Measurements from ENCODE around the gene RAET1E.
"Not testable (repeated sequence)": the region's sequence is repeated elsewhere in the genome, so short reads cannot be mapped to it uniquely, and the experiment has no call there.

RAET1E gene, protein sequence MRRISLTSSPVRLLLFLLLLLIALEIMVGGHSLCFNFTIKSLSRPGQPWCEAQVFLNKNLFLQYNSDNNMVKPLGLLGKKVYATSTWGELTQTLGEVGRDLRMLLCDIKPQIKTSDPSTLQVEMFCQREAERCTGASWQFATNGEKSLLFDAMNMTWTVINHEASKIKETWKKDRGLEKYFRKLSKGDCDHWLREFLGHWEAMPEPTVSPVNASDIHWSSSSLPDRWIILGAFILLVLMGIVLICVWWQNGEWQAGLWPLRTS

DNA sequence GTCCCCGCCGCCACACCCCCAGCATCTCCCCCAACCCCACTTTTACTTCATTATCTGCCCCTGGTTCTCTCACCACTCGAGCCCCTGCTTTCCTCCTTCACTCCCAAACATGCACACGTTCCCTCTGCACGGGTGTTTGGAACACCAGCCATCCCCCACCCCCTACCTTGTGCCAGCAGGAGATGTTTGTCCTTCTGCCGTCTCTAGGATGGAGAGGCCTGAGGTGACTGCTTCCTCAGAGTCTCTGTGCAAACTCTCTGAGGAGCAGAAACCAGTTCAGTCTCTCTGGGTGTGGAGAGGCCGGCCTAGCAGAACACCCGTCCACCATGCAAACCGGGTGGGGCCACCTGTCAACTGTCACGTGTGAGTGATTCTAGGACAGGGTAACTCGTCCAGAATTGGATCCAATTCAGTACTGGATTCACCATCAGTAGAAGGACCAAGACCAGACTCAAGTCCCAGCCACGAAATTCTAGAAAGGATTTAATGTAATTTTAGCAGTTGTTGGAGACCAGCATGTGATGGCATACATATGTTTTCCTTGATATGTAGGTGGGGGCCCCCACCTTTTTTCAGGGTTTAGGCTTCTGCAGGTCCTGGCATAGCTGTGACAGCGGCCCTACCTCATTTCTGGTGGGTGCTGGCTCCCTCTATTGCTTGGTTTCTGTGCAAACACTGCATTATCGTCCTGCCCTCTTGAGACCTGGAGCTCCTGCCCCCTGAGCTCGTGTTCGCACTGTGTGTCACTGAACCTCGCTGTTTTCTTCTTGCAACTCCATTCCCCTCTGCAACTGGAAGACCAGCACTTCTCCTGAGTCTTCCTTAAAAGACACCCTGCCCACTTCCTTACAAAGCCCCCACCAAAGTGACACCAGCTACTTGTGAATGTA lies at the start of gene RAET1E:
TSS of gene RAET1E (minus strand) at position 259 of the 890 bp plus-strand sequence. CDS start 7,212 bp downstream, outside the sequence.
- DNase-seq, result no peak

DNA sequence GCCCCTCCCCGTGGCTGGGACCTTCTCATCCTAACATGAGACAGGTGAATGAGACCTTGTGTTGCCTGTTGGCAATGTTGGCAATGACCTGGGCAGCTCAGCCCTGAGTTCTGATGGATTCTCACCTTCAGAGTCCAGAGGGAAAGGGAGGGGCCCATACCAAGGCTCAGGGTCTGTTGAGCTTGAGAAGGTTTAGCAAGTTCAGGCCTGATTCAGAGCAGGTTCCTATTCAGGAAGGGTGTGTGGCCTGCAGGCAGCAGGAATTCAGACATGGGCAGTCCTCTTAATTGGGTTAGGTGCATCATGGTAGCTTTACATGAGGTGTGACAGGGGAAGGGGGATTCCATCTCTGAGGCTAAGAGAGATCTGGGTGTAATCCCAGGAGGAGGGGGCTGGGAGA lies 49.6 kb upstream of the RAET1E start:
- not testable (repeated sequence) for DNase-seq

DNA sequence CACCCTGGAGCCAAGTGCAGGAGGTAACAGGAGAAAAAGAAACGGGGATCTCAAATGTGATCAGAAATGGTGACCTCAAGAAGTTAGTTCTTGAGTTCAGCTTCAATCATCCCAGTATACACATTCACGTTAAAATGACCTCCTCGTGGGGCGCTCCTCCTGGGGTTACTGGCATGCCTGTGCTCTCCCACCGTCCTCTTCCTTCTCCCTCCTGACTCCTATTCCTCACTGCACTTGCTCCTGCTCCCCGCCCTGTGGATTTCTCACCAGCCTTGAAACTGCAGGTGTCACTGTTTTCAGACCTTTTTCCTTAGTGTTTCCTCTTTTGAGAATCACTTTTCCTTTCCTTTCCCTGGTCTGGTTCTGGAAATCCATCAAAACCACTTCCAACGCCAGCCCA lies 48.7 kb upstream of the RAET1E start:
- not testable (repeated sequence) for DNase-seq

DNA sequence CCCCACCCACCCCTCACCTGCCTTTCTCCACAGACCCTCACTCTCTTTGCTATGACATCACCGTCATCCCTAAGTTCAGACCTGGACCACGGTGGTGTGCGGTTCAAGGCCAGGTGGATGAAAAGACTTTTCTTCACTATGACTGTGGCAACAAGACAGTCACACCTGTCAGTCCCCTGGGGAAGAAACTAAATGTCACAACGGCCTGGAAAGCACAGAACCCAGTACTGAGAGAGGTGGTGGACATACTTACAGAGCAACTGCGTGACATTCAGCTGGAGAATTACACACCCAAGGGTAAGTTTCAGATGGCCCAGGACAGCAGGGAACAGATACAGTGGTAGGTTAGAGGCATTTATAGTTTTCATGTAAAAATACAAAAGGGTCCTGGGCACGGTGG lies 47.4 kb upstream of the RAET1E start:
- DNase-seq, result not testable (repeated sequence)

DNA sequence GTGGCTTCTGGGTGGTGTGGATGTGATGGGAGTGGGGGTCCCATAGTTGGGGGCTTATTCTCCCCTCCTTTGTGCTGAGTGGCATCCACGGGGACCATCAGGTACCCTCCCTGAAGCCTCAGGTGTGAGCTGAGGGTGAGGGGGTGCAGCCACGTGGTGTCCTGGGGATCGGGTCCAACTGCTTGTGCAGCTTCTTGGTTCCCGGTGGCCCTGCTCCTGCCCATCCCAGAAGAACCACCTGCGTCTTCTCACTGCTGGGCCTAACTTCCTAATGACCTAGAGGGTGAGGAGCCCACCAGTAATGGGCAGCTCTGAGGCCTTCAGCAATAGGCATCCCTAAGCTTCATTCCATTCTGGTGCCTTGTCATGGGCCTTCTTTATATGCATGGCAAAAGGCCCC lies 45.4 kb upstream of the RAET1E start:
- not testable (repeated sequence) for DNase-seq

DNA sequence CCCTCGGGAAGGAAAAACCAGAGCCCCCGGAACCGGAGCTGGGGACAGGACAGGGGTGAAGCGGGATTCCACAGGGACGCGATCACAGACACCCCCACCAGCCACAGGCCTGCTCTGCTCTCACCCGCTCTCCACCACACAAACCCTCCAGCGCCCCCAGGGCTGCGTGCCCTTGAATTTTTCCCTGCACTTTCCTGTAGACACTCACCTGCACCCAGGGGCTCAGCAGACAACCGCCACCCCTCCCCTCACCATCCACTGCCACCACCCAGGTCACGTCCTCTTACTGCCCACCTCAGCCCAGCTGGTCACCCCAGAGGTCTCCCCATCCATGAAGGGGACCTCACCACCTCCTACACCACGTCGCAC lies 44.5 kb upstream of the RAET1E start:
- DNase-seq, result no peak

DNA sequence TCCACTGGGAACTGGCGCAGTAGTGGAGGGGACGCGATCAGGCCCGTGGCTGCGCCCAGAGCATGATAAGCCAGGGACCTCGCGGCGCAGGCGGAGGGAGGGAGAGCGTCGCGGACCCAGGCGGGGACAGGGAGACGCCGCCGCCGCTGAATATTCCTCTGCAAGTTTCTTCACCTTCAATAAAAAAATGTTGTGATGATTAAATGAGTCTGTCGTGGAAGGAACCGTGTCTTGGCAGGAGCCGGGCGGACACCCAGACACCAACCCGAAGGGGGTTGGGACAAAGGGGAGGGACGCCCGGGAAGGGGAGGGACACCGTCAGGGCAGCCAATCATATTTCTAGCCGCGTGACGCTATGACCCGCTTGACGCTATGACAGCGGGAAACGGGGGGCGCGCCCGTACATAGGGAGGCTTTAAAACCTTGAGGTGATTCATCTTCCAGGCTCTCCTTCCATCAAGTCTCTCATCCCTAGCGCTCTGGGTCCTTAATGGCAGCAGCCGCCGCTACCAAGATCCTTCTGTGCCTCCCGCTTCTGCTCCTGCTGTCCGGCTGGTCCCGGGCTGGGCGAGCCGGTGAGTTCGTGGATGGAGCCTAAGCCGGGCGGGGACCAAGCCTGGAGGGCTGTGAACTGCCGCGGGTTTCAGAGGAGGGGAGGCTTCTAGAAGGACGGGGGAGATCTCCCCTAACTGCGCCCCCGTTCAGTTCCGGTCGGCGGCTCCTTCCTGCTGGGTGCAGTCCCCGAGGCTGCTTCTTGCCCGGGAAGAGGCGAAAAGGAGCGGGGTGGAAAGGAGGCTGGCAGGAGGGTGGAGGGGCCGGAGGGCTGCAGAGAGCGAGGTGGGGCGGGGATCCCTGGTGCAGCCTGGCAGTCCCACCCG lies 43.9 kb upstream of the RAET1E start, which contains the start of gene ULBP2:
TSS of gene ULBP2 (plus strand) at position 432 of the 878 bp plus-strand sequence. CDS start at position 491, 59 bp downstream.
- DNase-seq, result peak; percentile 89 to 93

DNA sequence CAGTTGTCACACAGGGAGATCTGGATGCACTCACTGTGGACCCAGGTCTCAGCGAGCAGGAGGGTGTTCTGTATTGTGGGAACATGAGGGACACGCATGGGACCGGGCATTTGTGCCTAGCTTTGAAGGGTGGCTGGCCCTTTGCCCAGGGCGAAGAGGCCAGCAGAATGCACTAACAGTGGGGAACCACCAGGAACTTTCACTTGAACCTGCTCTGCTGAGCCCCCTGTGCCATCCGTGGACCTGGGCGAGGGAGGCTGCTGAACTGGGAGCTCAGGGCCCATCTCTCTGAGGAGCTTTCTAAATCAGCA lies 42.7 kb upstream of the RAET1E start:
- no peak for DNase-seq

DNA sequence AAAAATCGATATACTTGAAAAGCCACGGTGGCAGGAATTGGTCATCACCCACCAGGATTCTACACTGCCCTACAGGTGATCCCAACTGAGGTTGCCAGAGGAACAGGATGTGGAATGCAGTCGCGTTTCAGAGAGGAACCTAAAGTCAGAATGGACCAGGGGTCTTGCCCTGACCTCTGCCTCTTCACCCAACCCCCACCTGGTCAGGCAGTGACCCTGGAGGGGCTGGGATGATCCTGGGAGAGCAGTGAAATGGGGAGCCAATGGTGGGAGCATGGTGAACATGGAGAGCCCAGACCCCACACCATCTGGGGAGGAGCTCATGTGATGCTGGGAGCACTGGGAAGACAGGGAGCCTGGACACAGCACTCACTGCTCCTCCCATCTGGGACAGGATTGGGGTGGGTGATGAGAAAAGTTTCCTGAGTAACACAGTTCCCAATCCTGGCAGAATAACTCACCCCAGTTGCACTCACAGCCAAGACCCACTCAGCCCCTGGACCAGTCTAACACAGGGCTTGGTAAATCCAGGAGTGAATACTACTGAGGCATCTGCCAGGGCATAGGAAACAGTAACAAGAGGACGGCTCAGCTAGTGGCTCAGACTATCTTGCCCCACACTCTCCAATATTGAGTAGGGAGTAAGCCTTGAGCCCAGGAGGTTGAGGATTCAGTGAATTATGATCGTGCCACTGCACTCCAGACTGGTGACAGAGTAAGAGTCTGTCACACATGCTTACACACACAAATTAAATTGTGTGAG lies 42.2 kb upstream of the RAET1E start:
- DNase-seq, result no peak

DNA sequence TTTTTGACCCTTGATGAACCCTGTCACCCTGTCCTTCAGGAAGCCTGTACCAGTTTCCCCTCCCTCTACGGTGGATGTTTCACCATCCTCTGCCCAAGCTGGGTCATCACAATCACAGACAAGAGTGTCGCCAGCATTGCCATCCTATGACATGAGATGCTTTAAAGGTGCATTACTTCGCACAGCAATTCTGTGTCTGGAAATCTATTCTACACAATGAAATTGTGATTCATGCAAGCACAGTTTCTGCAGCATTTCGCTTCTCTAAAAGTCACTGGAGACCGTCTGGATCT lies 41.4 kb upstream of the RAET1E start:
- DNase-seq, result no peak

DNA sequence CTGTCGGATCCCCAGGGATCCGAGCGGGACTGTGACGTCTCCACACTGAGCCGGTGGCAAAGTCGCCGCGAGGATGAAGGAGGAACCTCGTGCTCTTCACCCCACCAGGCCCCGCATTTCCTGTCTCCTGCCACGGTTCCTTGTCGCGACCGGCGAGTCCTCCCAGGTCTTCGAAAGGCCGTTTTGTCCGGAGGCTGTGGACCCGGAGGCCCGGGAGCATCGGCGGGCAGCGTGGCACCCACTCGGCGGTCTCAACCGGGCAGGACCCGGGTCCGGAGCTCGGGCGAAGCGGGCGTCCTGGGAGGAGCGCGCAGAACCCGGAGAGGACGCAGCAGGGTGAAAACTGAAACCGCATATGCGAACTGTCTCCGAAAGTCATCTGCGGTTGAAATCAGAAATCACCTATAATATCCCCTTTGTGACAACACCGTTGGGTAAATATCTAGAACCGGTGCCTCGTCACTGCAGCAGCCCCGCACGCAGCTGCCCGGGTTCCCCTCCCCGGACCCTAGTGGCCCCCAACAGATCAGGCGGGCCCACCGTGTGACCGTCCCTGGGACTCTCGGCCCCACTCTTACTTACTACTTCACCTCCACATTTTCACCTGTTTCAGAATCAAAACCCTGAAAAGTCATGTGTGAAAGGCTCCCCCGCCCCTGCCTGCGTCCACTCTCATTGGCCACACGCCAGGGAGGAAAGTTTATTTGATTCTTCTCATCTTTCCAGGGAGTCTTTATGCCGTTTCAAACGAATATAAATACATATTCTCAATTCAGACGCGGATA lies 40.9 kb upstream of the RAET1E start:
- peak; percentile 39 to 42 for DNase-seq

DNA sequence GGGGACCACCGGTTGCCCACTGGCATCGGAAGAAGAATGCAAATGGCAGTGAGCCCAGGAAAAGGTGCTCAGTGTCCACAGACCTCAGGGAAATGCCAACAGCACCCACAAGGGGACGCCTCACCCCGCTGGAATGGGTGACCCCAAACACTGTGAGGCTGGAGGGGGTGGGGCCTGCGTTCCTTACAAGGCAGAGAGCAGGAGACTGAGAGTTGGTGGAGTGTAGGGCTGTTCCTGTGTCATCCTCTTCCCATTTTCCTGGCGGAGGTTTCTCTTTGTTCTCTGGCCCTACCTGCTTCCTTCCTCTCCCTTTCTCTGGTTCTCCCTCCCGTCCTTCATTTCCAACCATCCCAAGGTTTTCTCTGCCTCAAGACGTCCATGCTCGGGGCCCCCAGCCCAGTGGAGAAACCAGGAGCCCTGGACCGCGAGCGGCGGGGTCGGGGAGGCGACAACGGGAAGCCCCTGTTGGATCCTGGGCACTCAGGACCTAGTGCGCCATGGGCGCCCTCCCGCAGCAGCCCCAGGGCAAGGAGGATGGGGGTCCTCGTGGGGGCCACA lies 40.2 kb upstream of the RAET1E start:
- not testable (repeated sequence) for DNase-seq

DNA sequence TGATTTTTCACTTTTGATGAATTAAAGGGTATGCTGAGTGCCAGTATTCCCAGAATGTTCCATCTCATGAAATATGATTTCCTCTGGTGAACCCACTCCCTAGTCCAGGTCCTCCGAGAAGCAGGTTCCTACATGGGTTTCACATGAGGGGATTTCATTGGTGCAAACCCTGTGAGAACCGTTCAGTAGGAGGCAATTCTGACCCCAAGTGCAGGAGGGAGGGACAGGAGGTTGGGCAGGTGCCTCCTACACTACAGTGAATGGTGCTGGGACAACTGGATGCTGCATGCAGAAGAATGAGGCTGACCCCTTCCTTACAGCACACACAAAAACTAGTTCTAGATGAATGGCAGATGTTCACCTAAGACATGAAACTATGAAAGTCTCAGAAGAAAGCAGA lies 38.8 kb upstream of the RAET1E start:
- DNase-seq, result no peak

DNA sequence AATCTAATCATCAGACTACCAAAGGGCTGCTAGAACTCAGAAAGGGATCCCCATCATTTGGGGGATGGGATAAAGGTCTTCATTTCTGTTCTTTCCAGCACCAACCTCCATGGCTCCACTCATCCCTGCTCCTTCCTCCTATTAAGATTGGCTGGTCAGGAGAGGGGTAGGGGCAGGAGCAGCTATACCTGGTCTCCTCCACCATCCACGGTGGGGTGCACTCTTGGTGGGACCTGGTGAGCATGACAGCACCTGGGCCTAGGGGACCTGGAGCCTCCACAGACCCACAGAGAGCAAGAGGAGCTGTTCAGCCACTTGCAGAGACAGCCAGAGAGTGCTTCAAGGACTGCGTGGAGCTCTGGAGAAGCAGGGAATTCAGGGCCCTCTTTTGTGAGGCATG lies 37.8 kb upstream of the RAET1E start:
- DNase-seq, result no peak

DNA sequence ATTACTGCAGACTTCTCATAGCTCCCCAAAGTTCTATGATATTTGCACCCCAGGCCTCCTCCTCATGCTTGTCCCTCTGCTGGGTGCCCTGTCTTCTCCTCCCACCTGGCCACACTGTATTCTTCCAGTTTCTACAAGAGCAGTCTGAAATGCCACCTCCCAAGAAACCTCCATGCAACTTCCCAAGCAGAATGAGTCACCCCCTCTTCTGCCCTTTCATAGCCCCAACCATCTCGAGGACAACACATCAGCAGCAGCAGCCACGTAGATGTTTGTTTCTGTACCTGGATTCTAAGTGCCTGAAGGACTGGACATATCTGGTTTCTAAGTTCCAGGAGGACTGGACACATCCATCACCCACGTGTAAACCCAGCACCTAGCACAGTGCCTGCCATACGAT lies 37.3 kb upstream of the RAET1E start:
- DNase-seq, result no peak

DNA sequence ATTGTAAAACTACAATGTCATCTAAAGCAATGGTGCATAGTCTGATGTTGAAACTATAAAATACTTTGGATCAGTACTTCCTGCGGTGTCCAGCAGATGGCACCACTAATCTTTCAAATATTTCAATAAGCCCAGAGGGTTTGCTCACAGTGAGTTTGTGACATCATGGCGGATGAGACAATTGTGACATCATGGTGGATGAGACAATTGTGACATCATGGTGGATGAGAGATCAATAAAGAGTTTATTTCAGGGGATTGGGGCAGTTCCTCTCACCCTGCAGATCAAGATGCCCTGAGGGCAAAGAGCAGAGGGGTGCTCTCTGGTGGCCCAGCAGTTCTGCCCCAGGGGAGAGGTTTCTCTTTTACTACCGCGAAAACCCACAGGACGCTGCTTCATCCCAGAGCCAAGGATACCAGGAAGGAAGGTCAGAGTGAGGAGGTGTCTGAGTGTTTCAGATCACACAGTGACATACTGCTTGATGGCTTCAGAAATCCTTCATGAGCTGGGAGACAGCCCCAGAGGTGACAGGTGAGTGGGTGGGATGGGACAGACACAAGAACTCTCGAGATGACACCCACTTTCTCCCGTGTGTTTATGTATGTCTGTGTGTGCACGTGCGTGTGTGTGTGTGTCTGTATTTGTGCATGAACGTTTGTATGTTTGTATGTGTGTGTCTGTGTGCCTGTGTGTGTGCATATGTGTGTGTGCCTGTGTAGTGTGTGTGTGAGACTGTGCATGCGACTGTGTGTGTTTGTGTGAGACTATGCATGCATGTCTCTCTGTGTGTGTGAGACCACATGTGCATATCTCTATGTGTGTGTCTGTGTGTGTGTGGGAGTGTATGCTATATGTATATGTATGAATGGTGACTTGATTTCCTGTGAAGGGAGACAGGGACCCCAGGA lies 36.6 kb upstream of the RAET1E start:
- DNase-seq, result peak; percentile 58 to 79

DNA sequence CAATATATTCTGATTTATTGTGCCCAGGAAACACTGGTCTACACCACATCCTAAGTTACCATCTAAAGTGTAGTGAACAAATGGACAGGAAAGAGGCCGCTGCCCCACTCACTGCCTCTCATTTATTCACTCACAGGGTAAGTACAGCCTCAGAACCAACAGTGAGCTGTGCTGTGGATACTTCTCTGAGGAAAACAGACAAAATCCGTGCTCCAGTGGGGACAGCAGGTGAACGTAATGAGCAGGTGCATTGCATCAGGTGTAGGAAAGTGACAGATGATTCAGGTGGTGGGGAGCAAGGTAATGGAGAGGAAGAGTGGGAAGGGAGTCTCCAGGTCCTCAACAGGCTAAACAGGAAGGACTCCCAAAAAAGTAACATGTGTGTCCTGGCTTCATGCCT lies 35.5 kb upstream of the RAET1E start:
- no peak for DNase-seq

DNA sequence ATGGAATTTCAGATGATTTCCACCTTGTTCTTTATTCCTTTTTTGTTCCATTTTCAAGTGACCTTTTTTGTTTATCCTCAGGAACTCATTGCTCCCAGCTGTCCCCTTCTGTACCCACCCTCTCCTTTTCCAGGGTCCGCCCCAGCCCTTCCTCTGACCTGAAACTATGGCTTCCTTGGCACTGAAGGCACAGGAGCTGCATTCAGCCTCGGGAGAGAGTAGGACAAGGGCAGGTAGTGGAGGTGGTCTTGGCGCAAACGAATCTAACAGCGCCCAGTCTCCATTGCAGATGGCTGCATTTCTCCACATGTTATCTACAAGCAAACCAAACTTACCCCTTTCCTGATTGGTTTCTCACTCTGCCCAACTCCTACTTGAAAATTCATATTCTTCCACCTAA lies 35.1 kb upstream of the RAET1E start:
- no peak for DNase-seq

DNA sequence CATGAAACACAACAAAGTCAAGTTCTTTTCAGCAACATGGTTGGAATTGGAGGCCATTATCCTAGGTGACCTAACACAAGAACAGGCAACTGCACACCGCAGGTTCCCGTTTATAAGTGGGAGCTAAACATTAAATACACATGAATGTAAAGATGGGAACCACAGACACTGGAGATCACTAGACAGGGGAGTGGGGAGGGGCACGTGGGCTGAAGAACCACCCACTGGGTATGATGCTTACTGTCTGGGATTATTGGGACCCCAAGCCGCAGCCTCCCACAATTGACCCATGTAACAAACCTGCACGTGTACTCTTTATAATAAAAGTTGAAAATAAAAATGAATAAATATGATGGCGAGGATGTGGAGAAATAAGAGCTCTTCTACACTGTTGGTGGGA lies 33.6 kb upstream of the RAET1E start:
- DNase-seq, result no peak

DNA sequence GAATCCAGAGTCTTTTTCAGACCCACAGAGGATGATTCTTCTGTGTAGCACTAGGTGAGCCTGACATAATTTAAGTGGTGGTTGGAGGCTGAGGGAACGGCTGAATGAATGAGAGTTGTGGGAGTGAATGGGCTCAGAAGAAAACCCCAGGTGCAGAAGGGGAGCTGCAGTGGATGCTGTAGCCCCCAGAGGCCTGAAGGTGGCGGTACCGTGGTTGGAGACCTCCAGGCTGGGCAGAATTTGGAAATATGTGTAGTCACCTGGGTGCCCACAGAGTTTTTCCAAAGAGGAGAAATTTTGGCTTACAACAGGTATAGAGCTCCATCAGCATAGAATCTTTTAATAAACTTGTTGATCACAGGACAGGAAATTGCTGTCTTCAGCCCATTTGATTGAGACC lies 31.5 kb upstream of the RAET1E start:
- no peak for DNase-seq

DNA sequence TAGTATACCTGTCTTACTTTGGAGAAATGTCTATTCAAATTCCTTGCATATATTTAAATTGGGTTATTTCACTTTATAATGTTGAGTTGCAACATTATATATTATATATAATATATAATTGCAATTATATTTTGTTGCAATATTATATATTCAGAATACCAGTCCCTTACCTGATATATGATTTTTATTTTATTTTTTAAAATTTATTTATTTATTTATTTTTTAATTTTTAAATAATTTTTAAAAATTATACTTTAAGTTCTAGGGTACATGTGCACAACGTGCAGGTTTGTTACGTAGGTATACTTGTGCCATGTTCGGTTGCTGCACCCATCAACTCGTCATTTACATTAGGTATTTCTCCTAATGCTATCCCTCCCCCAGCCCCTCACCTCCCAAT lies 29.1 kb upstream of the RAET1E start:
- DNase-seq, result not testable (repeated sequence)

Data from activated CD4-positive, alpha-beta T cell treated with anti-CD3 and anti-CD28 coated beads for 4 hours (primary cell).